Breast epithelium (tissue), 4 donors: ENCODE data around the gene PAK1. TPM values are rescaled to one million over a fixed set of nuclear protein-coding genes. Genes with fewer than 3 reads are reported as not detected.
"Not testable (repeated sequence)": the region's sequence is repeated elsewhere in the genome, so short reads cannot be mapped to it uniquely, and the experiment has no call there.

ENCODE experiments used
- DNase-seq, 2 donors: peaks; one replicate each; pipeline ENCODE4 v3.0.0-alpha.2; 2019; ENCODE audit warnings: low spot score in 2 of 2
- H3K27ac ChIP-seq, 2 donors: fragments of 200-600 bp; sonication (generic) in 1 of 2; one replicate each; pipeline ENCODE4 v1.5.1; 2016 to 2019; ENCODE audit warnings: mild to moderate bottlenecking in 1 of 2
- H3K27me3 ChIP-seq, 2 donors: fragments of 200-600 bp; sonication (generic) in 1 of 2; one replicate each; pipeline versions ENCODE4 v1.5.1 to v1.6.0; 2017 to 2019; ENCODE audit warnings: control low read depth in 1 of 2, mild to moderate bottlenecking in 1 of 2
- H3K36me3 ChIP-seq: fragments of 200-600 bp; one replicate; pipeline ENCODE4 v1.5.1; 2019
- H3K4me1 ChIP-seq, 2 donors: fragments of 200-600 bp; sonication (generic); one replicate each; pipeline ENCODE4 v1.5.1; 2016 to 2019; ENCODE audit warnings: control low read depth in 1 of 2
- H3K4me3 ChIP-seq, 3 donors: fragments of 200-600 bp; sonication (generic); 1 replicate in 2 of 3; 2 replicates in 1 of 3; pipeline ENCODE4 v1.5.1; 2016 to 2019; ENCODE audit warnings: mild to moderate bottlenecking in 3 of 3, moderate library complexity in 2 of 3
- H3K9me3 ChIP-seq, 2 donors: fragments of 200-600 bp; sonication (generic) in 1 of 2; one replicate each; pipeline ENCODE4 v1.5.1; 2016 to 2019; ENCODE audit warnings: control low read depth in 1 of 2
- POLR2A ChIP-seq: fragments of 450-650 bp; IDR thresholded peaks from one replicate; pipeline ENCODE4 v1.6.1; 2016; ENCODE audit warnings: antibody characterized with exemption, mild to moderate bottlenecking, moderate library complexity
- POLR2AphosphoS5 ChIP-seq, 3 donors: sonication (generic); formaldehyde crosslinking; IDR thresholded peaks; one replicate each; pipeline ENCODE4 v1.6.1; 2017; ENCODE audit warnings: antibody characterized with exemption in 3 of 3
- intact Hi-C: fragments of 100-400 bp; cut with DNase I; formaldehyde crosslinking; loops from one replicate; pipeline ENCODE4 v1.15.1; 2023; ENCODE audit warnings: low total_unique reads
- total RNA-seq, 3 donors: library from RNA; depleted of rRNA; stranded (reverse); fragments of >200 nt; gene quantifications; one replicate each; pipeline ENCODE4 v1.1.0, GENCODE V29; 2016
- TF ChIP-seq, protein P1 (sequence below), 3 donors: fragments of 450-650 bp; IDR thresholded peaks; one replicate each; pipeline ENCODE4 v1.5.1; 2016 to 2017; ENCODE audit warnings: antibody characterized with exemption in 3 of 3, mild to moderate bottlenecking in 3 of 3, moderate library complexity in 3 of 3

Gene PAK1
- total RNA-seq, 3 donors from 2014 or later, result 23.2 to 59.6 (median 42.6) TPM

- Histone ChIP-seq H3K9me3 (no peaks in the 10 kb centered on the region), H3K27me3 (no peaks in the 10 kb centered on the region), H3K4me1 (no peaks in the 10 kb centered on the region), H3K27ac (no peak overlapping the region), H3K36me3 (no peaks in the 10 kb centered on the region), H3K4me3 (no peak overlapping the region)
- intact Hi-C loops, result no loop called here
- TF ChIP-seq POLR2A (no peak), POLR2AphosphoS5 (IDR thresholded peaks at IDR 0.05) (no peak)
- TF ChIP-seq, protein P1, sequence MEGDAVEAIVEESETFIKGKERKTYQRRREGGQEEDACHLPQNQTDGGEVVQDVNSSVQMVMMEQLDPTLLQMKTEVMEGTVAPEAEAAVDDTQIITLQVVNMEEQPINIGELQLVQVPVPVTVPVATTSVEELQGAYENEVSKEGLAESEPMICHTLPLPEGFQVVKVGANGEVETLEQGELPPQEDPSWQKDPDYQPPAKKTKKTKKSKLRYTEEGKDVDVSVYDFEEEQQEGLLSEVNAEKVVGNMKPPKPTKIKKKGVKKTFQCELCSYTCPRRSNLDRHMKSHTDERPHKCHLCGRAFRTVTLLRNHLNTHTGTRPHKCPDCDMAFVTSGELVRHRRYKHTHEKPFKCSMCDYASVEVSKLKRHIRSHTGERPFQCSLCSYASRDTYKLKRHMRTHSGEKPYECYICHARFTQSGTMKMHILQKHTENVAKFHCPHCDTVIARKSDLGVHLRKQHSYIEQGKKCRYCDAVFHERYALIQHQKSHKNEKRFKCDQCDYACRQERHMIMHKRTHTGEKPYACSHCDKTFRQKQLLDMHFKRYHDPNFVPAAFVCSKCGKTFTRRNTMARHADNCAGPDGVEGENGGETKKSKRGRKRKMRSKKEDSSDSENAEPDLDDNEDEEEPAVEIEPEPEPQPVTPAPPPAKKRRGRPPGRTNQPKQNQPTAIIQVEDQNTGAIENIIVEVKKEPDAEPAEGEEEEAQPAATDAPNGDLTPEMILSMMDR (IDR thresholded peaks at IDR 0.05), result no peak
- no peak for DNase-seq
Observed at GRCh38 chr11:77386178-77386577, 87.7 kb downstream of the PAK1 start.

DNA sequence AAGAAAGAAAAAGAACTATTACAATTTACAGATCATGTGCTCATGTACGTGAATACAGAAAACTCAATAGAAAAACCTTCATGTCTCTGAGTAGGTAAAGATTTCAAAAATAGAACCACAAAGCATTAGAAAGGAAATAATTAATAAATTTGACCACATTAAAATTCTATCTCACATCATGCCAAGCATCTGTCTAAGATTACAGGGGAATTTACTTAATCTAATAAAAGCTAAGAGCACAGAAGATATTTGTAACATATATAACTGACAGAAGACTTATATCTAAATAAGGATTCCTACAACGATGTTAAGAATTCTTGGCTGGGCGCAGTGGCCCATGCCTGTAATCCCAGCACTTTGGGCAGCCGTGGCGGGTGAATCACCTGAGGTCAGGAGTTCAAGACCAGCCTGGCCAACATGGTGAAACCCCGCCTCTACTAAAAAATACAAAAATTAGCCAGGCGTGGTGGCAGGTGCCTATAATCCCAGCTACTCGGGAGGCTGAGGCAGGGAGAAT is 88.6 kb downstream of the PAK1 start:
- H3K27ac ChIP-seq, H3K27me3 ChIP-seq, H3K4me3 ChIP-seq, H3K9me3 ChIP-seq, H3K4me1 ChIP-seq, intact Hi-C loops, DNase-seq, H3K36me3 ChIP-seq: not testable (repeated sequence)

GRCh38 chr11:77384571-77384970 is 89.3 kb downstream of the PAK1 start:
- no peaks in the 10 kb centered on the region for H3K27me3 ChIP-seq
- no peaks in the 10 kb centered on the region for H3K4me1 ChIP-seq
- intact Hi-C loops, result no loop called here
- no peaks in the 10 kb centered on the region for H3K9me3 ChIP-seq
- no peak for DNase-seq
- no peak overlapping the region for H3K27ac ChIP-seq
- H3K4me3 ChIP-seq, result no peak overlapping the region
- no peaks in the 10 kb centered on the region for H3K36me3 ChIP-seq
- no peak for TF ChIP-seq POLR2A
- TF ChIP-seq POLR2AphosphoS5 (IDR thresholded peaks at IDR 0.05), result no peak
- TF ChIP-seq, protein P1 (IDR thresholded peaks at IDR 0.05), result no peak

DNA sequence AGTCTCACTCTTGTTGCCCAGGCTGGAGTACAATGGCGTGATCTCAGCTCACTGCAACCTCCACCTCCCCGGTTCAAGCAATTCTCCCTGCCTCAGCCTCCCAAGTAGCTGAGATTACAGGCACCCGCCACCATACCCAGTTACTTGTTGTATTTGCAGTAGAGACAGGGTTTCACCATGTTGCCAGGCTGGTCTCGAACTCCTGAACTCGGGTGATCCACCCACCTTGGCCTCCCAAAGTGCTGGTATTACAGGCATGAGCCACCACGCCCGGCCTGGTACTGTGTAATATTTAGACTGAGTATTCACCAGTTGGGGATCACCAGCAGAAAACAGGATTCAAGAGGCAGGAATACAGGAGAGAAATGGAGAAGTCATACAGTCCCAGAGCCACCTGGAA is 90.5 kb downstream of the PAK1 start:
- H3K4me3 ChIP-seq, H3K27ac ChIP-seq, H3K27me3 ChIP-seq, DNase-seq, H3K9me3 ChIP-seq, H3K4me1 ChIP-seq, H3K36me3 ChIP-seq, intact Hi-C loops: not testable (repeated sequence)

DNA sequence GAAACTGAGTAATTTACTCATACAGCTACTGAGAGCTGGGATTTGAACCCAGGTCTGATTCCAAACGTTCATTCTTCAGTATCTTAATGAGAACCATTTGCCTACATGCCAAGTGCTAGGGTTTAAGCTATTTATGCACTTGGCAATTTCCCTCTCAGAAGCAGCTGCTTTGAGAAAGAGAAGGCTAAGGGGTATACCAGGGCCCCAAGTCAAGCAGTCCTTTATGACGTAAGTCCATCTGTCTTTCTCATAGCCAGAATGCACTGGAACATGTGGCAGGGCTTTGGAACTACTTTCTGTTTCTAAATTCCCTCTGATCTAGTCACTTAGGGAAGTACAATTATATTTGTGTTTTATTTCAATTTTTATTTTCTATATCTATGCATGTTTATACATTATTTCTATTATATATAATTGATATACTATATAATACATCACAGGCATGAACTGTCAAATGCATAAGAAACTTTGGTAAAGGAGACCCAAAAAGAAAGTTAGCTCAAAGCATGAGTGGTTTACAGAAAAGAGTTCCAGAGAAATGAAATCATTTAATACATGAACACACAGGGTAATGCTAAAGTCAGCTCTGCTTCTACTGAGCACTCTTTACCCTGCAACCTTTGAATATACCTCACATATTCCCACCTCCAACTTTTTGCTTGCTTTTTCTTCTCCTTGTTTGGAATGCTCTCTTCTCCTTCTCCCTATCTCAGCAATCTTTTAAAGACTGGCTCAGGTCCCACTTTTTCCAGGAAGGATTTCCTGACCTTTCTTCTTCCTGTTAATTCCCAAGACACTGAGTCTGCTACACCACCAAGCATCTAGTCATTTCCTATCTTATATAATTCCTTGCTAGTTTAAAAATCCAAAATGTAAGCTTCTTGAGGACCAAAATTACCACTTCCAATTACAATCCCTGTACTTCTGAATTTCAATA is 91.9 kb downstream of the PAK1 start:
- Histone ChIP-seq H3K27ac (no peak overlapping the region), H3K4me3 (no peak overlapping the region), H3K4me1 (no peaks in the 10 kb centered on the region), H3K36me3 (no peaks in the 10 kb centered on the region), H3K27me3 (no peaks in the 10 kb centered on the region), H3K9me3 (no peaks in the 10 kb centered on the region)
- TF ChIP-seq, protein P1 (IDR thresholded peaks at IDR 0.05), result no peak
- TF ChIP-seq POLR2A (no peak), POLR2AphosphoS5 (IDR thresholded peaks at IDR 0.05) (no peak)
- no peak for DNase-seq
- intact Hi-C loops, result no loop called here

GRCh38 chr11:77379934-77380333 is 94.0 kb downstream of the PAK1 start:
- no peaks in the 10 kb centered on the region for H3K36me3 ChIP-seq
- no peaks in the 10 kb centered on the region for H3K4me1 ChIP-seq
- no peak overlapping the region for H3K27ac ChIP-seq
- H3K4me3 ChIP-seq, result no peak overlapping the region
- no peaks in the 10 kb centered on the region for H3K9me3 ChIP-seq
- TF ChIP-seq, protein P1 (IDR thresholded peaks at IDR 0.05), result no peak
- TF ChIP-seq POLR2AphosphoS5 (IDR thresholded peaks at IDR 0.05), result no peak
- no peak for TF ChIP-seq POLR2A
- no peak for DNase-seq
- intact Hi-C loops, result no loop called here
- no peaks in the 10 kb centered on the region for H3K27me3 ChIP-seq
